ENCODE measurements around the gene TRAK1. TPM values are rescaled to one million over a fixed set of nuclear protein-coding genes. Genes with fewer than 3 reads are reported as not detected.

TRAK1 gene
- total RNA-seq, 1 donor = 52.2 TPM

- no peak for DNase-seq (ENCODE audit: low read depth)
- TF ChIP-seq, protein P1, sequence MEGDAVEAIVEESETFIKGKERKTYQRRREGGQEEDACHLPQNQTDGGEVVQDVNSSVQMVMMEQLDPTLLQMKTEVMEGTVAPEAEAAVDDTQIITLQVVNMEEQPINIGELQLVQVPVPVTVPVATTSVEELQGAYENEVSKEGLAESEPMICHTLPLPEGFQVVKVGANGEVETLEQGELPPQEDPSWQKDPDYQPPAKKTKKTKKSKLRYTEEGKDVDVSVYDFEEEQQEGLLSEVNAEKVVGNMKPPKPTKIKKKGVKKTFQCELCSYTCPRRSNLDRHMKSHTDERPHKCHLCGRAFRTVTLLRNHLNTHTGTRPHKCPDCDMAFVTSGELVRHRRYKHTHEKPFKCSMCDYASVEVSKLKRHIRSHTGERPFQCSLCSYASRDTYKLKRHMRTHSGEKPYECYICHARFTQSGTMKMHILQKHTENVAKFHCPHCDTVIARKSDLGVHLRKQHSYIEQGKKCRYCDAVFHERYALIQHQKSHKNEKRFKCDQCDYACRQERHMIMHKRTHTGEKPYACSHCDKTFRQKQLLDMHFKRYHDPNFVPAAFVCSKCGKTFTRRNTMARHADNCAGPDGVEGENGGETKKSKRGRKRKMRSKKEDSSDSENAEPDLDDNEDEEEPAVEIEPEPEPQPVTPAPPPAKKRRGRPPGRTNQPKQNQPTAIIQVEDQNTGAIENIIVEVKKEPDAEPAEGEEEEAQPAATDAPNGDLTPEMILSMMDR (IDR thresholded peaks at IDR 0.05; ENCODE audit: insufficient read depth, low read depth, low read length) = no peak
- no peak overlapping the region for H3K4me3 ChIP-seq (ENCODE audit: low read depth, low read length)
Observed at GRCh38 chr3:42123012-42123581, 31.9 kb downstream of the TRAK1 start.

- TF ChIP-seq, protein P1 (IDR thresholded peaks at IDR 0.05; ENCODE audit: insufficient read depth, low read depth, low read length) = no peak
- DNase-seq (ENCODE audit: low read depth) = no peak
- no peak overlapping the region for H3K4me3 ChIP-seq (ENCODE audit: low read depth, low read length)
Observed at GRCh38 chr3:42123824-42124658, 32.9 kb downstream of the TRAK1 start.

- no peak for DNase-seq (ENCODE audit: low read depth)
- TF ChIP-seq, protein P1 (IDR thresholded peaks at IDR 0.05; ENCODE audit: insufficient read depth, low read depth, low read length) = no peak
- H3K4me3 ChIP-seq (ENCODE audit: low read depth, low read length) = no peak overlapping the region
Observed at GRCh38 chr3:42127226-42127625, 36.1 kb downstream of the TRAK1 start.

DNA sequence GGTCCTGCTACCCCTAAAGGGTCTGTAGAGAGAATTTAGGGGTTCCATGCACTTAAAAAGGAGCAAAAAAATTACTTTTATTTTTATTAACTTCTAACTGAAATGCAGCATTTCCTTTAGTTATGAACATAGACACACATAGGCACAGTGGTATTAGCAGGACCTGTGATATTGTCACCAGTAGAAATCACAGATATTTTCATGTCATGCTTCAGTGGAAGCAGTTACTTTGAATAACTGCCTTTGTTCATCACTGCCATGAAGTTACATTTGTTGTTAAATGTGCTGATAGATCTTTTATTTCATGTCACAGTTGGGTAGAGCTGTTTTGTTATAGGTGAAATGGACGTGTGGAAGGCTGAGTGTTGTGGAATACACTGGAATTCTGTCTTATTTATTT lies 37.4 kb downstream of the TRAK1 start:
- TF ChIP-seq, protein P1 (IDR thresholded peaks at IDR 0.05; ENCODE audit: insufficient read depth, low read depth, low read length) = no peak
- H3K4me3 ChIP-seq (ENCODE audit: low read depth, low read length) = no peak overlapping the region
- DNase-seq (ENCODE audit: low read depth) = no peak

GRCh38 chr3:42129014-42129953 lies 38.1 kb downstream of the TRAK1 start:
- peak; percentile 8 for DNase-seq (ENCODE audit: low read depth)
- TF ChIP-seq, protein P1 (IDR thresholded peaks at IDR 0.05; ENCODE audit: insufficient read depth, low read depth, low read length) = no peak
- no peak overlapping the region for H3K4me3 ChIP-seq (ENCODE audit: low read depth, low read length)

DNA sequence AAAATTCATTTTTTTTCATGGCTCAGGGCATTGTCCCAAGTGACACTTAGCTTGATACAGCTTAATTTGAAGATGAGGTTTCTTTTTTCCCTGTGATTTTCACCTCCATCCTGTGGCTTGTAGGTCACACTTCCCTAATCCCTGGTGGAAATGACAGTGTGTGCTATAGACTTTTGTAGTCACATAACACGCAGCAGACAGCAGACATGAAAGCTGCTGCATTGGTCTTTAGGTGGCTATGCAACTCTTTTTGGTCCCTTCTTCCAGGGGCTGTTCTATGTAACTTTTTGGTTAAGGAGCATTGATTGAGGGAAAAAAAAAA lies 38.8 kb downstream of the TRAK1 start:
- no peak overlapping the region for H3K4me3 ChIP-seq (ENCODE audit: low read depth, low read length)
- TF ChIP-seq, protein P1 (IDR thresholded peaks at IDR 0.05; ENCODE audit: insufficient read depth, low read depth, low read length) = no peak
- DNase-seq (ENCODE audit: low read depth) = no peak
